Fibroblast of lung (primary cell): ENCODE measurements around the gene F2RL3. TPM values are rescaled to one million over a fixed set of nuclear protein-coding genes. Genes with fewer than 3 reads are reported as not detected.

Experiments
- DNase-seq, 2 donors: peaks; one replicate each; pipeline versions ENCODE4 v3.0.0 to v3.0.0-alpha.2; 2010; ENCODE audit warnings: low read depth in 2 of 2
- H2AFZ ChIP-seq: 2 replicates; pipeline ENCODE4 v1.5.1; 2012; ENCODE audit warnings: low read length, control low read depth, inconsistent platforms
- H3K27ac ChIP-seq: 2 replicates; pipeline ENCODE4 v1.5.1; 2011; ENCODE audit warnings: low read length, control low read depth; ENCODE audit not compliant: insufficient read depth
- H3K27me3 ChIP-seq: 2 replicates; pipeline ENCODE4 v1.5.1; 2011; ENCODE audit warnings: mild to moderate bottlenecking, low read length; ENCODE audit not compliant: control insufficient read depth, insufficient read depth
- H3K36me3 ChIP-seq: 2 replicates; pipeline ENCODE4 v1.5.1; 2011; ENCODE audit warnings: low read length; ENCODE audit not compliant: control insufficient read depth, insufficient read depth
- H3K4me1 ChIP-seq: 2 replicates; pipeline ENCODE4 v1.5.1; 2011; ENCODE audit warnings: low read length; ENCODE audit not compliant: control insufficient read depth, insufficient read depth; ENCODE audit errors: extremely low read depth
- H3K4me2 ChIP-seq: 2 replicates; pipeline ENCODE4 v1.5.1; 2011; ENCODE audit warnings: low read length, control low read depth; ENCODE audit not compliant: insufficient read depth; ENCODE audit errors: extremely low read depth
- H3K4me3 ChIP-seq, 4 experiments: fragments of 200-600 bp in 1 of 4; sonication (generic) in 1 of 4; replicated peaks in 1 of 4; 2 replicates each; pipeline ENCODE4 v1.5.1; 2011 to 2016; ENCODE audit warnings: low read length in 4 of 4, low read depth in 3 of 4, mild to moderate bottlenecking in 3 of 4, control low read depth in 2 of 4, inconsistent platforms in 1 of 4, mixed read lengths in 1 of 4; ENCODE audit not compliant: insufficient read depth in 1 of 4; ENCODE audit errors: control extremely low read depth in 1 of 4
- H3K79me2 ChIP-seq: 2 replicates; pipeline ENCODE4 v1.5.1; 2012; ENCODE audit warnings: mild to moderate bottlenecking, low read length, inconsistent platforms; ENCODE audit not compliant: control insufficient read depth, insufficient read depth
- H3K9ac ChIP-seq: 2 replicates; pipeline ENCODE4 v1.5.1; 2011; ENCODE audit warnings: mild to moderate bottlenecking, low read length, control low read depth; ENCODE audit not compliant: insufficient read depth
- H3K9me3 ChIP-seq: 2 replicates; pipeline ENCODE4 v1.5.1; 2012; ENCODE audit warnings: low read depth, low read length; ENCODE audit not compliant: control insufficient read depth, insufficient read depth
- H4K20me1 ChIP-seq: 2 replicates; pipeline ENCODE4 v1.5.1; 2011; ENCODE audit warnings: low read length; ENCODE audit not compliant: control insufficient read depth, insufficient read depth; ENCODE audit errors: extremely low read depth
- EZH2 ChIP-seq: IDR thresholded peaks from 2 replicates; pipeline ENCODE4 v1.5.1; 2012; ENCODE audit warnings: low read length, control low read depth, mild to moderate bottlenecking; ENCODE audit errors: missing control alignments
- polyA plus RNA-seq, 2 donors: library from polyadenylated mRNA; depleted of rRNA in 1 of 2; stranded (reverse) in 1 of 2; unstranded in 1 of 2; fragments of >200 nt; gene quantifications; 2 replicates each; pipeline ENCODE4 v1.2.1, GENCODE V29; 2011 to 2012; ENCODE audit warnings: missing spikeins in 1 of 2
- total RNA-seq: library from RNA; depleted of rRNA; stranded (reverse); fragments of >200 nt; gene quantifications from 2 replicates; pipeline ENCODE4 v1.2.1, GENCODE V29; 2014
- TF ChIP-seq, protein P1 (sequence below), 2 donors: IDR thresholded peaks in 1 of 2; conservative IDR thresholded peaks in 1 of 2; 1 replicate in 1 of 2; 2 replicates in 1 of 2; pipeline ENCODE4 v1.5.1; 2011 to 2012; ENCODE audit warnings: low read length in 2 of 2, control low read depth in 1 of 2, inconsistent platforms in 1 of 2, low read depth in 1 of 2, mild to moderate bottlenecking in 1 of 2

F2RL3 gene
- total and polyA plus RNA-seq, 2 donors (not counting 1 experiment from before 2014, with no cell fraction given), result under 0.01 to 0.01 TPM

GRCh38 chr19:16927883-16928282 lies 39.1 kb downstream of the F2RL3 start:
- Histone ChIP-seq H4K20me1 (no peaks in the 10 kb centered on the region), H3K9me3 (no peaks in the 10 kb centered on the region), H3K27ac (no peak overlapping the region), H3K79me2 (no peaks in the 10 kb centered on the region), H3K36me3 (no peaks in the 10 kb centered on the region), H3K4me3 (no peak overlapping the region), H3K27me3 (no peaks in the 10 kb centered on the region), H3K9ac (no peak overlapping the region), H3K4me1 (no peaks in the 10 kb centered on the region), H3K4me2 (no peak overlapping the region), H2AFZ (no peak overlapping the region)
- no peak for DNase-seq
- TF ChIP-seq, protein P1, sequence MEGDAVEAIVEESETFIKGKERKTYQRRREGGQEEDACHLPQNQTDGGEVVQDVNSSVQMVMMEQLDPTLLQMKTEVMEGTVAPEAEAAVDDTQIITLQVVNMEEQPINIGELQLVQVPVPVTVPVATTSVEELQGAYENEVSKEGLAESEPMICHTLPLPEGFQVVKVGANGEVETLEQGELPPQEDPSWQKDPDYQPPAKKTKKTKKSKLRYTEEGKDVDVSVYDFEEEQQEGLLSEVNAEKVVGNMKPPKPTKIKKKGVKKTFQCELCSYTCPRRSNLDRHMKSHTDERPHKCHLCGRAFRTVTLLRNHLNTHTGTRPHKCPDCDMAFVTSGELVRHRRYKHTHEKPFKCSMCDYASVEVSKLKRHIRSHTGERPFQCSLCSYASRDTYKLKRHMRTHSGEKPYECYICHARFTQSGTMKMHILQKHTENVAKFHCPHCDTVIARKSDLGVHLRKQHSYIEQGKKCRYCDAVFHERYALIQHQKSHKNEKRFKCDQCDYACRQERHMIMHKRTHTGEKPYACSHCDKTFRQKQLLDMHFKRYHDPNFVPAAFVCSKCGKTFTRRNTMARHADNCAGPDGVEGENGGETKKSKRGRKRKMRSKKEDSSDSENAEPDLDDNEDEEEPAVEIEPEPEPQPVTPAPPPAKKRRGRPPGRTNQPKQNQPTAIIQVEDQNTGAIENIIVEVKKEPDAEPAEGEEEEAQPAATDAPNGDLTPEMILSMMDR (conservative IDR thresholded peaks at IDR 0.05 in 1 of 2, IDR thresholded peaks at IDR 0.05 in 1 of 2; ENCODE audit: low read depth in 1 of 2, low read length in 2 of 2), result no peak
- no peak for TF ChIP-seq EZH2

DNA sequence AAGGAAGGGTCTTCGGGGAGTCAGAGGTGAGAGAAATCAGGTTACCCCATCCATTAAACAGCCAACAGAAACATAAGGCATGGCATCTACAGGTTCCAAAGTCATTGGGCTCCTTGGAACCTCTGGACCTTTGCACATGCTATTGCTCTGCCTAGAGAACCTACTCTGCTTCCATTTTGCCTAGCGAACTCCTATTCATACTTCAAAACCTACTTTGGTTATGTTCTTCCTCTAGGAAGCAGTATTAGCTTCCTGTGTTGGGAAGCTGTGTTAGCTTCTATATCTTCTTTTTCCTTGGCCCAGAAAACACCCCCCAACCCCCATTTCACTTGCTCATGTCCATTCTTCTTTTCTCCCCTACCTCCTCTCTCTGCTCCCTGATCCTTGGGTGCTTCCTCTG lies 39.6 kb downstream of the F2RL3 start:
- no peak for DNase-seq
- Histone ChIP-seq H4K20me1 (no peaks in the 10 kb centered on the region), H3K36me3 (no peaks in the 10 kb centered on the region), H2AFZ (no peak overlapping the region), H3K9ac (no peak overlapping the region), H3K4me2 (no peak overlapping the region), H3K27me3 (no peaks in the 10 kb centered on the region), H3K4me1 (no peaks in the 10 kb centered on the region), H3K4me3 (no peak overlapping the region), H3K27ac (no peak overlapping the region), H3K79me2 (no peaks in the 10 kb centered on the region), H3K9me3 (no peaks in the 10 kb centered on the region)
- TF ChIP-seq, protein P1 (conservative IDR thresholded peaks at IDR 0.05 in 1 of 2, IDR thresholded peaks at IDR 0.05 in 1 of 2; ENCODE audit: low read depth in 1 of 2, low read length in 2 of 2), result no peak
- TF ChIP-seq EZH2, result no peak

- no peaks in the 10 kb centered on the region for H3K4me1 ChIP-seq
- H4K20me1 ChIP-seq, result no peaks in the 10 kb centered on the region
- TF ChIP-seq, protein P1 (conservative IDR thresholded peaks at IDR 0.05 in 1 of 2, IDR thresholded peaks at IDR 0.05 in 1 of 2; ENCODE audit: low read depth in 1 of 2, low read length in 2 of 2), result no peak
- no peak for TF ChIP-seq EZH2
- H3K79me2 ChIP-seq, result no peaks in the 10 kb centered on the region
- no peaks in the 10 kb centered on the region for H3K27me3 ChIP-seq
- no peak overlapping the region for H3K4me3 ChIP-seq
- DNase-seq, result no peak
- no peak overlapping the region for H2AFZ ChIP-seq
- no peaks in the 10 kb centered on the region for H3K36me3 ChIP-seq
- no peaks in the 10 kb centered on the region for H3K9me3 ChIP-seq
- H3K27ac ChIP-seq, result no peak overlapping the region
- no peak overlapping the region for H3K4me2 ChIP-seq
- H3K9ac ChIP-seq, result no peak overlapping the region
Measured at GRCh38 chr19:16928916-16929315, 40.1 kb downstream of the F2RL3 start.
